HAP-1 (cell line): ENCODE measurements around the gene NHS.

Experiments used
- DNase-seq, 2 experiments: peaks; one replicate each; pipeline ENCODE4 v3.0.0-alpha.2; 2016 to 2020; ENCODE audit warnings: low spot score in 2 of 2
- H3K27me3 ChIP-seq: fragments of 250-450 bp; sonication (Bioruptor Pico); 2 replicates; pipeline ENCODE4 v1.5.1; 2020; ENCODE audit warnings: low read depth, mild to moderate bottlenecking, moderate library complexity
- H3K36me3 ChIP-seq: fragments of 250-450 bp; sonication (Bioruptor Pico); replicated peaks from 2 replicates; pipeline ENCODE4 v1.5.1; 2020; ENCODE audit warnings: mild to moderate bottlenecking
- H3K4me1 ChIP-seq: fragments of 250-450 bp; sonication (Bioruptor Pico); 2 replicates; pipeline ENCODE4 v1.5.1; 2020; ENCODE audit warnings: mild to moderate bottlenecking
- H3K4me3 ChIP-seq: fragments of 250-450 bp; sonication (Bioruptor Pico); 2 replicates; pipeline ENCODE4 v1.5.1; 2020; ENCODE audit warnings: mild to moderate bottlenecking, moderate library complexity
- H3K9me3 ChIP-seq: fragments of 250-450 bp; sonication (Bioruptor Pico); 2 replicates; pipeline ENCODE4 v1.5.1; 2020; ENCODE audit warnings: mild to moderate bottlenecking, moderate library complexity
- in situ Hi-C: fragments of 300-500 bp; cut with MboI; formaldehyde crosslinking; loops from 3 replicates; pipeline ENCODE4 v1.14.3; 2020; ENCODE audit warnings: low sequenced_read_pairs, inconsistent platforms, mixed read lengths

The NHS gene

GRCh38 chrX:17631647-17632046, 256.6 kb downstream of the NHS start:
- Histone ChIP-seq H3K9me3 (no peaks in the 10 kb centered on the region), H3K27me3 (peaks cover 12% of the 10 kb centered on the region; the same call in 1 of the 2 replicates), H3K36me3 (no peaks in the 10 kb centered on the region), H3K4me1 (peaks cover 32% of the 10 kb centered on the region), H3K4me3 (no peak overlapping the region)
- DNase-seq: no peak
- in situ Hi-C loops: no loop called here

GRCh38 chrX:17632942-17633341, 257.9 kb downstream of the NHS start:
- H3K4me3 ChIP-seq: no peak overlapping the region
- peaks cover 32% of the 10 kb centered on the region for H3K4me1 ChIP-seq
- no peaks in the 10 kb centered on the region for H3K9me3 ChIP-seq
- DNase-seq: no peak
- no peaks in the 10 kb centered on the region for H3K36me3 ChIP-seq
- H3K27me3 ChIP-seq: peaks cover 3% of the 10 kb centered on the region; the same call in 1 of the 2 replicates
- in situ Hi-C loops: no loop called here

DNA sequence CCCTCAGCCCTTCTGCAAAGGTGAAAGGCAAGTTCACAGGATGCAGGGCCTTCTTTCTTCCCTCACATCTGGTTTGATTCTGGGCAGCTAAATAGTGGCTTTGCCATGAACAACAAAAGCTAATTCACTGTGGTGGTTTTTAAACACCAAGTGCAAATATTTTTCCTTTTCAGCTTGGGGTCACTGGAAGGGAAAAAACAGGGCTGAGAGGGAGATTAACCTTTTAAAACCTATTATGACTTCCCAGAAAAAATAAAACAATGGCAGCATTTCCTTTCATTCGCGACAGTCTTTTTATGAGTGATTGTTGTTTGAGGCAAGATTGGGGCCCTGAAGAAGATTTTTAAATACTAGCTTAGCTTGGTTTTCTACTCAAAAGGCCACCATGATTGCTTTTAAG, 258.5 kb downstream of the NHS start:
- in situ Hi-C loops: no loop called here
- no peak overlapping the region for H3K4me3 ChIP-seq
- no peaks in the 10 kb centered on the region for H3K36me3 ChIP-seq
- DNase-seq: peak; percentile 46 to 79
- H3K27me3 ChIP-seq: peaks cover 3% of the 10 kb centered on the region; the same call in 1 of the 2 replicates
- H3K4me1 ChIP-seq: peaks cover 32% of the 10 kb centered on the region
- no peaks in the 10 kb centered on the region for H3K9me3 ChIP-seq

GRCh38 chrX:17634542-17635207, 259.7 kb downstream of the NHS start:
- in situ Hi-C loops: no loop called here
- Histone ChIP-seq H3K36me3 (no peaks in the 10 kb centered on the region), H3K27me3 (peaks cover 3% of the 10 kb centered on the region; the same call in 1 of the 2 replicates), H3K4me1 (peaks cover 32% of the 10 kb centered on the region), H3K4me3 (no peak overlapping the region), H3K9me3 (no peaks in the 10 kb centered on the region)
- DNase-seq: no peak

DNA sequence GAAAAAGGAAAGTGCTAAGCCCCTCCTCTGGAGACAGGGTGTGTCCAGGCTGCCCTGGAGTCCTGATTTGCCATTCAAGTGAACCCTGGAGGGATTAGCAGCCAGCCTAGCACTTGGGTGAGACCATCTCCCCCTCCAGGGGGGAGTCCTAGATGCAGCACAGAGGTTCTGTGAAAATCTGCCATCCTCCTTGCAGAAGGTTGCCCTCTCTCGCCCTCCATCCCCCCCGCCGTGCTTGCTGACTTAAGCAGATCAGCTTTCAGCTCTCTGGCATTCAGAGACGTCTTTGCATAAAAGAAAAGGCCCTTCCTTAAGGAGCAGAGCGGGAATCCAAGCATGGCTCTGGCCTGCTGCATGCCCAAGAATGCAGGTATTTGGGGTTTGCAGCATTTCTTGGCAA, 260.2 kb downstream of the NHS start:
- Histone ChIP-seq H3K4me1 (peaks cover 32% of the 10 kb centered on the region), H3K9me3 (no peaks in the 10 kb centered on the region), H3K36me3 (no peaks in the 10 kb centered on the region), H3K27me3 (peaks cover 3% of the 10 kb centered on the region; the same call in 1 of the 2 replicates), H3K4me3 (peak overlapping the region; percentile 14)
- in situ Hi-C loops: no loop called here
- peak; percentile 94 to 99 for DNase-seq

GRCh38 chrX:17637235-17637634, 262.2 kb downstream of the NHS start:
- no peak for DNase-seq
- Histone ChIP-seq H3K27me3 (no peaks in the 10 kb centered on the region), H3K4me3 (no peak overlapping the region), H3K36me3 (no peaks in the 10 kb centered on the region), H3K4me1 (peaks cover 39% of the 10 kb centered on the region), H3K9me3 (no peaks in the 10 kb centered on the region)
- in situ Hi-C loops: no loop called here

DNA sequence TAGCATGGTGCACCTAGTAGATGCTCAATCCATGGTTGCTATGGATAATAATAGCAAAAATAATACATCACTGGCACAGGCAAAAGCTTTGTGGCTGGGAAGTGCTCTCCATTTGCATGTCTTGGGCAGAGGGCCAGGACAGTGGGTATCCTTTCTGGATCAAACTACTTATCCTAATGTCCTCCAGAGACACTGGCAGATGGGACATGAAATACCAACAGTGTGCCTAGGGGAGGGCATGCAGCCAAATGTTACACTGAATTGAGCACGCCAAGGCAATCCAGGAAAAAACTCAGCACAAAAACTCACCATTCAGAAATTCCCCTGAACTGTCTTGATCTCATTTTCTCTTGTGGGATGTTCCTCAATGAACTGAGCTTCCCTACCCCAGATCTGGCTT, 263.7 kb downstream of the NHS start:
- DNase-seq: no peak

GRCh38 chrX:17642891-17643290, 267.9 kb downstream of the NHS start:
- peaks cover 42% of the 10 kb centered on the region for H3K4me1 ChIP-seq
- peak in 1 of 2 experiments; percentile 97 for DNase-seq
- in situ Hi-C loops: no loop called here
- no peaks in the 10 kb centered on the region for H3K27me3 ChIP-seq
- no peaks in the 10 kb centered on the region for H3K36me3 ChIP-seq
- H3K4me3 ChIP-seq: no peak overlapping the region
- H3K9me3 ChIP-seq: no peaks in the 10 kb centered on the region

More for the DNA sequence above, 263.7 kb downstream of the NHS start:
- no peaks in the 10 kb centered on the region for H3K36me3 ChIP-seq
- peaks cover 41% of the 10 kb centered on the region for H3K4me1 ChIP-seq
- no peaks in the 10 kb centered on the region for H3K27me3 ChIP-seq
- no peak overlapping the region for H3K4me3 ChIP-seq
- in situ Hi-C loops: no loop called here
- no peaks in the 10 kb centered on the region for H3K9me3 ChIP-seq

DNA sequence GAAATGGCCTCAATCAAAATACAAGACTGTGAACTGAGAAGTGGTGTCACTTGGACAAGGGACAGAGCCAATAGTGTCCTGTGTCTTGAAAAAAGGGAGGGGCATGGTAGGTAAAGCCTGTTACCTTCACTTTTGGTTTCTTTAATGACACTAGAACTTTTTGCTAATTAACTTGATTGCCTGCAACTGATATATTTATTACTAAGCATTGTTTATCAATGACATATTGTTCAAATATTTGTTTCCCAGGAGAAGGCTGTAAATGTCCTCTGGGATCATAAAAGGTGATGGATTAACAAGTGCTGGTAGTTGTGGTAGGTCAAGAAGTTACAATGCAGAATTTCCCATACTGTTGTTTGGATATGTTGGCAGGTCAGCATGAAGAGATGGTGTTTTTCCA, 268.5 kb downstream of the NHS start:
- Histone ChIP-seq H3K4me1 (peaks cover 44% of the 10 kb centered on the region), H3K27me3 (no peaks in the 10 kb centered on the region), H3K9me3 (no peaks in the 10 kb centered on the region), H3K36me3 (no peaks in the 10 kb centered on the region), H3K4me3 (no peak overlapping the region)
- peak in 1 of 2 experiments; percentile 20 for DNase-seq
- in situ Hi-C loops: no loop called here

- peaks cover 44% of the 10 kb centered on the region for H3K4me1 ChIP-seq
- H3K36me3 ChIP-seq: no peaks in the 10 kb centered on the region
- in situ Hi-C loops: no loop called here
- no peak for DNase-seq
- no peak overlapping the region for H3K4me3 ChIP-seq
- H3K9me3 ChIP-seq: no peaks in the 10 kb centered on the region
- H3K27me3 ChIP-seq: no peaks in the 10 kb centered on the region
These were observed 269.0 kb downstream of the NHS start for GRCh38 chrX:17644001-17644400.

DNA sequence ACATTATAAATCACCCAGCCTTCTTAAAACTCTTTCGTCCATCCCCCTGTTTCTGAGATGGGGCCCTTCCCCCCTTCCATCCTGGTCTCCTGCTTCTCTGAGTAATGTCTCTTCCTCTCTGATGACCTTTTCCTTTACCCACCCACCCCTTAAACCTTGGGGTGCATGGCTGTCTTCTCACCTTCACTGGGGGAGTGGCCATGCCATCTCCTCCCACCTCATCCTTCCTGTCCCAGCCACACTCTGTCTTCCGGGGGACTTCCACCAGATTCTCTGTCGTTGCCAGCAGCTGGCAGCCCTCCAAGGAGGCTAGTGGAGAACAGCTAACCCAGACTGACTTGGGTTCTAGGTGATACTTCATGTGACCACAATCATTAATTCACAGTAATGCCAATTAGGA, 279.1 kb downstream of the NHS start:
- H3K36me3 ChIP-seq: no peaks in the 10 kb centered on the region
- no peaks in the 10 kb centered on the region for H3K9me3 ChIP-seq
- DNase-seq: no peak
- no peaks in the 10 kb centered on the region for H3K4me1 ChIP-seq
- no peak overlapping the region for H3K4me3 ChIP-seq
- H3K27me3 ChIP-seq: no peaks in the 10 kb centered on the region
- in situ Hi-C loops: no loop called here

- Histone ChIP-seq H3K4me1 (no peaks in the 10 kb centered on the region), H3K4me3 (no peak overlapping the region), H3K36me3 (no peaks in the 10 kb centered on the region), H3K9me3 (no peaks in the 10 kb centered on the region), H3K27me3 (no peaks in the 10 kb centered on the region)
- in situ Hi-C loops: no loop called here
- DNase-seq: no peak
These were observed 280.4 kb downstream of the NHS start for GRCh38 chrX:17655211-17656034.

DNA sequence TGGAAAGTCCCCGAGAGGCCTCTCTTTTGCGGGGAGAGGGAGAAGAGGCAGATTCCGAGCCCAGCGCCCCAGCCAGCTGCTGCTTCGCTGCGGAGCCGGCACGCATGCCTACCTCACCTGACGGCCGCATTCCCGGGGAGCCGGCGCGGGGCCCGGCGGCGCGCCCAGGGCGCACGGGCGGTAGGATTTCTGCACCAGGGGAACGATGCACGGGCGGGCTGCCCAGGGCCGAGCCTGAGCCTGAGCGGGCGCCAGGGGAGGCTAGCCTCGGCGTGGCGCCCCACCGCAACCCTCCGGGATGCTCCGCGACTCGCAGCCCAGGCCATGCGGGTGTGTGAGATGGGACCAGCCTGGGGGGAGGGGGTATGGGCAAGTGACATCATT, 281.0 kb downstream of the NHS start:
- Histone ChIP-seq H3K4me3 (no peak overlapping the region), H3K27me3 (no peaks in the 10 kb centered on the region), H3K36me3 (no peaks in the 10 kb centered on the region), H3K4me1 (no peaks in the 10 kb centered on the region), H3K9me3 (no peaks in the 10 kb centered on the region)
- in situ Hi-C loops: no loop called here
- DNase-seq: no peak

DNA sequence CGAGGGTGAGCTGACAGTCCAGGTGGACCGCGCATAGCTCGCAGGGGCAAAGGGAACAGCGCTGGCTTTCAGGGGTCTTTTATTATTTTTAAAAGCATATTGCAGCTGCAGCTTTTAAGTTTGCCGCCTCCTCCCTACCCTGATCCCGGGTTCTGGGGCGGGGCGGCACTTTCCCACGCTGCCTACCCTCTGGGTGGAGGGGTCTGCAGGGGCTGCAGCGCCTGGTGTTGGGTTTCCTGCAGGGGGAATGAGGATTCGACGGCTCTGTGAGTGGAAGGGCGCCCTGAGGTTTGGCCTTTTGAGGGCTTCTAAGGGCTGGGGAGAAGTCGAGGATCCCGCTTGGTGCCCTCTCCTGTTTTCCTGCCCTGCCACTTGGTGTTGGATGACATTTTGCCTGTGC, 281.6 kb downstream of the NHS start:
- H3K27me3 ChIP-seq: no peaks in the 10 kb centered on the region

More for the DNA sequence above, 281.6 kb downstream of the NHS start:
- H3K4me3 ChIP-seq: no peak overlapping the region
- no peaks in the 10 kb centered on the region for H3K9me3 ChIP-seq
- in situ Hi-C loops: no loop called here
- no peaks in the 10 kb centered on the region for H3K36me3 ChIP-seq
- DNase-seq: no peak
- no peaks in the 10 kb centered on the region for H3K4me1 ChIP-seq
